HepG2 (cell line): ENCODE results near the gene IGF2BP3. TPM values are rescaled to one million over a fixed set of nuclear protein-coding genes. Genes with fewer than 3 reads are reported as not detected.

Experiments
- AGO1 ChIP-seq: fragments of 200-400 bp; formaldehyde crosslinking; IDR thresholded peaks from 2 replicates; pipeline ENCODE4 v1.6.1; 2017; ENCODE audit warnings: mild to moderate bottlenecking, low read depth, low read length, moderate library complexity; ENCODE audit not compliant: poor library complexity, severe bottlenecking
- DPF2 ChIP-seq: sonication (generic); formaldehyde crosslinking; IDR thresholded peaks from 2 replicates; pipeline ENCODE4 v1.4.0; 2020; ENCODE audit warnings: mild to moderate bottlenecking, low read depth, missing genetic modification reagents, borderline replicate concordance
- FOXC1 ChIP-seq: sonication (generic); formaldehyde crosslinking; IDR thresholded peaks from 2 replicates; pipeline ENCODE4 v1.8.0; 2022; ENCODE audit warnings: mild to moderate bottlenecking, missing genetic modification reagents, borderline replicate concordance
- GZF1 ChIP-seq: sonication (generic); formaldehyde crosslinking; IDR thresholded peaks from 2 replicates; pipeline ENCODE4 v1.5.1; 2020; ENCODE audit warnings: mild to moderate bottlenecking, missing genetic modification reagents
- NR2F2 ChIP-seq: IDR thresholded peaks from 2 replicates; pipeline ENCODE4 v1.6.1; 2012; ENCODE audit warnings: low read depth, inconsistent platforms, borderline replicate concordance
- PAXIP1 ChIP-seq: sonication (generic); formaldehyde crosslinking; conservative IDR thresholded peaks from 2 replicates; pipeline ENCODE4 v1.4.0; 2020; ENCODE audit warnings: mild to moderate bottlenecking, missing genetic modification reagents, moderate library complexity
- RBFOX2 ChIP-seq: fragments of 200-400 bp; formaldehyde crosslinking; IDR thresholded peaks from 2 replicates; pipeline ENCODE4 v1.6.1; 2017; ENCODE audit warnings: low read depth, mild to moderate bottlenecking, low read length
- TFDP1 ChIP-seq: IDR thresholded peaks from 2 replicates; pipeline ENCODE4 v1.6.1; 2016; ENCODE audit warnings: missing compliant biosample characterization, missing genetic modification reagents, borderline replicate concordance
- ZBTB10 ChIP-seq: sonication (generic); formaldehyde crosslinking; IDR thresholded peaks from 2 replicates; pipeline ENCODE4 v1.4.0; 2020; ENCODE audit warnings: missing genetic modification reagents, borderline replicate concordance
- ZNF10 ChIP-seq: sonication (generic); formaldehyde crosslinking; IDR thresholded peaks from 2 replicates; pipeline ENCODE4 v1.4.0; 2020; ENCODE audit warnings: mild to moderate bottlenecking, low read depth, missing genetic modification reagents, borderline replicate concordance
- ZNF143 ChIP-seq: sonication (generic); formaldehyde crosslinking; IDR thresholded peaks from 2 replicates; pipeline ENCODE4 v1.4.0; 2020; ENCODE audit warnings: missing genetic modification reagents
- ZNF264 ChIP-seq: sonication (generic); formaldehyde crosslinking; IDR thresholded peaks from 2 replicates; pipeline ENCODE4 v1.4.0; 2020; ENCODE audit warnings: missing genetic modification reagents
- ZNF34 ChIP-seq: sonication (generic); formaldehyde crosslinking; IDR thresholded peaks from 2 replicates; pipeline ENCODE4 v1.4.0; 2020; ENCODE audit warnings: mild to moderate bottlenecking, missing genetic modification reagents, borderline replicate concordance
- ZNF768 ChIP-seq: sonication (generic); formaldehyde crosslinking; IDR thresholded peaks from 2 replicates; pipeline ENCODE4 v1.4.0; 2020; ENCODE audit warnings: missing genetic modification reagents
- polyA plus RNA-seq, 8 experiments: library from polyadenylated mRNA; depleted of rRNA in 3 of 8; stranded (reverse) in 7 of 8; unstranded in 1 of 8; fragments of >200 nt; fragmentation: Illumina TruSeq in 4 of 8; extraction: Trizol in 4 of 8; gene quantifications; 2 replicates each; pipeline versions ENCODE4 v1.2.1 to v1.2.3, GENCODE V29; 2011 to 2016; ENCODE audit warnings: low read depth in 4 of 8, missing spikeins in 1 of 8, mixed read lengths in 1 of 8; ENCODE audit not compliant: insufficient read depth in 1 of 8
- total RNA-seq, 5 experiments: library from RNA; depleted of rRNA; stranded (reverse); fragments of >200 nt; fragmentation: Illumina TruSeq; extraction: Trizol; gene quantifications; 2 replicates each; pipeline ENCODE4 v1.2.3, GENCODE V29; 2016; ENCODE audit warnings: low read depth in 1 of 5
- TF ChIP-seq, protein P1 (sequence below): sonication (generic); formaldehyde crosslinking; IDR thresholded peaks from 2 replicates; pipeline ENCODE4 v1.4.0; 2020; ENCODE audit warnings: mild to moderate bottlenecking, missing genetic modification reagents, borderline replicate concordance

IGF2BP3 gene
- total and polyA plus RNA-seq, 2 of the 13 experiments (the other 11 are each of a cell fraction or from before 2014, with no cell fraction given) = 37.7 to 39.5 TPM

DNA sequence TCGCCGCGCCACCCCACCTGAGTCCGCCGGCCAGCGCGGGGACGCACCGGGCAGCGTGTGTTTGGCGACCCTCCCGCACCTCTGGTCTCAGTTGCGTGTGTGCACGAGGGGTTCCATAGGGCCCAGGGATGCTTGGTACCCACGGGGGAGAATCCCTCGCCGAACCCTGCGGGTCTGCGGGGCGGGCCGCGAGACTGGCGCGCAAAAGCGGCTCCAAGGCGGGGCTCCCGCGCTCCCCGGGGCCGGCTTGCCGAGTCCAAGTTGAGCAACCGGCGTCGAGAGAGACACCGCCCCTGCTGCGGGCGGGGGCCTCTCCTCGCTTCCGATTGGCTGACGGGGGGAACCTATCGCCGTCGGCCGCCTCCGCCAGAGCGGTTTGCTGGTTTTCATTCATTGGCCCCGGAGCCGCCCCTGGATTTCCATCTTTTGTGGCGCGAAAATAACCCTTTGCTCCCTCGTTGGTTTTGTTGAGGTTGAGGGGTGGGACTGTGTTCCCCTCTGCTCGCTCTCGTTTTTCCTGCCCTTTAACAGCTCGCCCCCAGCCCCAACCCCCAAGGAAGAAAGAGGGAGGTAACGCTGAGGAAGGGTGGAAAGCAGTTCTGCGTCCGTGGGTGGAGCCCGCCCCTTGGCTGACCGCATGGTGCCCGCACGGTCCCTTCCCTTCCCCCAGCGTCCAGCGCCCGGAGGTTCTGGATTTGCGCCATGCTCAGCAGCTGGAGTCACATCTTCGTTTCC, 4.0 kb upstream of the IGF2BP3 start (continued):
- TF ChIP-seq PAXIP1 (CRISPR knock-in tag) (peak; percentile 63; the same call in 1 of the 2 replicates), ZNF264 (CRISPR knock-in tag) (peak; percentile 25; the same call in 1 of the 2 replicates), FOXC1 (no peak; the same call in 1 of the 2 replicates), RBFOX2 (peak; percentile 96), ZBTB10 (CRISPR knock-in tag) (no peak), DPF2 (CRISPR knock-in tag) (no peak), AGO1 (peak; percentile 92), NR2F2 (0 out of 2 replicates have a peak, but pooled peaks have one; percentile 29), ZNF10 (CRISPR knock-in tag) (no peak), TFDP1 (CRISPR knock-in tag) (peak; percentile 62), ZNF768 (CRISPR knock-in tag) (peak; percentile 46; the same call in 1 of the 2 replicates), ZNF34 (CRISPR knock-in tag) (no peak), GZF1 (CRISPR knock-in tag) (no peak; the same call in 1 of the 2 replicates), ZNF143 (CRISPR knock-in tag) (peak; percentile 51)
- TF ChIP-seq, protein P1, sequence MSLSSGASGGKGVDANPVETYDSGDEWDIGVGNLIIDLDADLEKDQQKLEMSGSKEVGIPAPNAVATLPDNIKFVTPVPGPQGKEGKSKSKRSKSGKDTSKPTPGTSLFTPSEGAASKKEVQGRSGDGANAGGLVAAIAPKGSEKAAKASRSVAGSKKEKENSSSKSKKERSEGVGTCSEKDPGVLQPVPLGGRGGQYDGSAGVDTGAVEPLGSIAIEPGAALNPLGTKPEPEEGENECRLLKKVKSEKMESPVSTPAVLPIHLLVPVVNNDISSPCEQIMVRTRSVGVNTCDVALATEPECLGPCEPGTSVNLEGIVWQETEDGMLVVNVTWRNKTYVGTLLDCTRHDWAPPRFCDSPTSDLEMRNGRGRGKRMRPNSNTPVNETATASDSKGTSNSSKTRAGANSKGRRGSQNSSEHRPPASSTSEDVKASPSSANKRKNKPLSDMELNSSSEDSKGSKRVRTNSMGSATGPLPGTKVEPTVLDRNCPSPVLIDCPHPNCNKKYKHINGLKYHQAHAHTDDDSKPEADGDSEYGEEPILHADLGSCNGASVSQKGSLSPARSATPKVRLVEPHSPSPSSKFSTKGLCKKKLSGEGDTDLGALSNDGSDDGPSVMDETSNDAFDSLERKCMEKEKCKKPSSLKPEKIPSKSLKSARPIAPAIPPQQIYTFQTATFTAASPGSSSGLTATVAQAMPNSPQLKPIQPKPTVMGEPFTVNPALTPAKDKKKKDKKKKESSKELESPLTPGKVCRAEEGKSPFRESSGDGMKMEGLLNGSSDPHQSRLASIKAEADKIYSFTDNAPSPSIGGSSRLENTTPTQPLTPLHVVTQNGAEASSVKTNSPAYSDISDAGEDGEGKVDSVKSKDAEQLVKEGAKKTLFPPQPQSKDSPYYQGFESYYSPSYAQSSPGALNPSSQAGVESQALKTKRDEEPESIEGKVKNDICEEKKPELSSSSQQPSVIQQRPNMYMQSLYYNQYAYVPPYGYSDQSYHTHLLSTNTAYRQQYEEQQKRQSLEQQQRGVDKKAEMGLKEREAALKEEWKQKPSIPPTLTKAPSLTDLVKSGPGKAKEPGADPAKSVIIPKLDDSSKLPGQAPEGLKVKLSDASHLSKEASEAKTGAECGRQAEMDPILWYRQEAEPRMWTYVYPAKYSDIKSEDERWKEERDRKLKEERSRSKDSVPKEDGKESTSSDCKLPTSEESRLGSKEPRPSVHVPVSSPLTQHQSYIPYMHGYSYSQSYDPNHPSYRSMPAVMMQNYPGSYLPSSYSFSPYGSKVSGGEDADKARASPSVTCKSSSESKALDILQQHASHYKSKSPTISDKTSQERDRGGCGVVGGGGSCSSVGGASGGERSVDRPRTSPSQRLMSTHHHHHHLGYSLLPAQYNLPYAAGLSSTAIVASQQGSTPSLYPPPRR = peak; percentile 51; the same call in 1 of the 2 replicates
